Measurements from ENCODE around the gene NAA60.
"Not testable (repeated sequence)": the region's sequence is repeated elsewhere in the genome, so short reads cannot be mapped to it uniquely, and the experiment has no call there.

Gene NAA60

GRCh38 chr16:3484318-3485096, 41.0 kb downstream of the NAA60 start:
- DNase-seq, result no peak

GRCh38 chr16:3485097-3485745, 41.7 kb downstream of the NAA60 start:
- no peak for DNase-seq

GRCh38 chr16:3485821-3486505, 42.5 kb downstream of the NAA60 start:
- no peak for DNase-seq

GRCh38 chr16:3486506-3487215, 43.2 kb downstream of the NAA60 start:
- no peak for DNase-seq

GRCh38 chr16:3487521-3488410, 44.3 kb downstream of the NAA60 start:
- DNase-seq, result no peak

GRCh38 chr16:3488801-3489200, 45.3 kb downstream of the NAA60 start:
- DNase-seq, result peak; percentile 46

- DNase-seq, result peak; percentile 28
These were observed 47.6 kb downstream of the NAA60 start for GRCh38 chr16:3490911-3491629.

GRCh38 chr16:3492356-3492755, 48.9 kb downstream of the NAA60 start:
- no peak for DNase-seq

- DNase-seq, result no peak
These were observed 51.0 kb downstream of the NAA60 start for GRCh38 chr16:3494386-3494973.

GRCh38 chr16:3495176-3495575, 51.7 kb downstream of the NAA60 start, which contains the start of gene C16orf90:
C16orf90 (minus strand) TSS chr16:3495489; CDS start chr16:3495421, 68 bp downstream.
- no peak for DNase-seq

GRCh38 chr16:3496386-3496785, 52.9 kb downstream of the NAA60 start:
- DNase-seq, result no peak

GRCh38 chr16:3497771-3498170, 54.3 kb downstream of the NAA60 start:
- DNase-seq, result no peak

- DNase-seq, result no peak
These were observed 55.5 kb downstream of the NAA60 start for GRCh38 chr16:3498988-3499387.

GRCh38 chr16:3501412-3501761, 57.9 kb downstream of the NAA60 start:
- DNase-seq, result not testable (repeated sequence)

GRCh38 chr16:3501783-3502400, 58.4 kb downstream of the NAA60 start:
- peak; percentile 41 for DNase-seq

- DNase-seq, result no peak
These were observed 60.0 kb downstream of the NAA60 start for GRCh38 chr16:3503523-3503922.

GRCh38 chr16:3508736-3509135, 65.3 kb downstream of the NAA60 start:
- DNase-seq, result no peak

GRCh38 chr16:3509470-3509928, 66.0 kb downstream of the NAA60 start:
- DNase-seq, result no peak

- no peak for DNase-seq
These were observed 66.9 kb downstream of the NAA60 start for GRCh38 chr16:3510416-3510815.

Measured in NCI-H2171 treated with DMSO at 0.1 percent for 48 hours (cell line).